ENCODE results near the gene PHYKPL.

PHYKPL gene

GRCh38 chr5:178232124-178232919 is at the start of gene PHYKPL:
TSS of gene PHYKPL (minus strand) at chr5:178232802. CDS start at chr5:178232550, 252 bp downstream.
- peak; percentile 71 for DNase-seq

- no peak for DNase-seq
Observed at GRCh38 chr5:178282391-178282790, 49.8 kb upstream of the PHYKPL start.

- DNase-seq, result no peak
Observed at GRCh38 chr5:178281331-178281730, 48.7 kb upstream of the PHYKPL start.

GRCh38 chr5:178280631-178281030 is 48.0 kb upstream of the PHYKPL start:
- no peak for DNase-seq

GRCh38 chr5:178279723-178280438 is 47.3 kb upstream of the PHYKPL start:
- peak; percentile 57 for DNase-seq

- no peak for DNase-seq
Observed at GRCh38 chr5:178279026-178279722, 46.6 kb upstream of the PHYKPL start.

- DNase-seq, result no peak
Observed at GRCh38 chr5:178278358-178279023, 45.9 kb upstream of the PHYKPL start.

GRCh38 chr5:178277866-178278265 is 45.3 kb upstream of the PHYKPL start:
- no peak for DNase-seq

GRCh38 chr5:178277346-178277745 is 44.7 kb upstream of the PHYKPL start:
- DNase-seq, result no peak

- DNase-seq, result no peak
Observed at GRCh38 chr5:178274781-178275537, 42.4 kb upstream of the PHYKPL start.

- DNase-seq, result no peak
Observed at GRCh38 chr5:178273665-178274541, 41.3 kb upstream of the PHYKPL start.

- DNase-seq, result no peak
Observed at GRCh38 chr5:178273041-178273440, 40.4 kb upstream of the PHYKPL start.

GRCh38 chr5:178272591-178272990 is 40.0 kb upstream of the PHYKPL start:
- no peak for DNase-seq

- no peak for DNase-seq
Observed at GRCh38 chr5:178271726-178272479, 39.3 kb upstream of the PHYKPL start.

- no peak for DNase-seq
Observed at GRCh38 chr5:178271231-178271630, 38.6 kb upstream of the PHYKPL start.

GRCh38 chr5:178269499-178269898 is 36.9 kb upstream of the PHYKPL start:
- no peak for DNase-seq

- DNase-seq, result no peak
Observed at GRCh38 chr5:178267876-178268275, 35.3 kb upstream of the PHYKPL start.

GRCh38 chr5:178267245-178267644 is 34.6 kb upstream of the PHYKPL start:
- no peak for DNase-seq

GRCh38 chr5:178266581-178266980 is 34.0 kb upstream of the PHYKPL start:
- DNase-seq, result no peak

- no peak for DNase-seq
Observed at GRCh38 chr5:178265746-178266145, 33.1 kb upstream of the PHYKPL start.

- DNase-seq, result no peak
Observed at GRCh38 chr5:178264044-178264443, 31.4 kb upstream of the PHYKPL start.
